Activated T-helper 2 cell treated with anti-CD3 and anti-CD28 coated beads, Interferon-gamma antibody, Interleukin-2, Interleukin-4, amounts not matched to agents 10 μg/mL and 5 μg/mL and 100 μg/mL, durations not matched to agents 14 hours and 24 hours and 36 hours (primary cell): ENCODE results near the gene COP1. TPM values are rescaled to one million over a fixed set of nuclear protein-coding genes. Genes with fewer than 3 reads are reported as not detected.
A peak's percentile ranks its signal among the peaks of the same experiment; 100 is the strongest.
"Not testable (repeated sequence)": the region's sequence is repeated elsewhere in the genome, so short reads cannot be mapped to it uniquely, and the experiment has no call there.

Experiments
- DNase-seq: peaks from one replicate; pipeline ENCODE4 v3.0.0; 2021; ENCODE audit warnings: low spot score
- H3K27ac Mint-ChIP-seq: one replicate; pipeline ENCODE4 v1.8.0; 2021; ENCODE audit warnings: mixed read lengths
- H3K27me3 Mint-ChIP-seq: one replicate; pipeline ENCODE4 v1.8.0; 2021; ENCODE audit warnings: low read depth, mixed read lengths
- H3K36me3 Mint-ChIP-seq: one replicate; pipeline ENCODE4 v1.8.0; 2021; ENCODE audit warnings: low read depth, mixed read lengths
- H3K4me1 Mint-ChIP-seq: one replicate; pipeline ENCODE4 v1.8.0; 2021; ENCODE audit warnings: low read depth, mixed read lengths
- H3K4me3 Mint-ChIP-seq: one replicate; pipeline ENCODE4 v1.8.0; 2021; ENCODE audit warnings: low read depth, mild to moderate bottlenecking, moderate library complexity, mixed read lengths
- H3K9me3 Mint-ChIP-seq: one replicate; pipeline ENCODE4 v1.8.0; 2021; ENCODE audit warnings: mixed read lengths
- intact Hi-C: fragments of 100-400 bp; cut with micrococcal nuclease; formaldehyde crosslinking; loops from one replicate; pipeline ENCODE4 v1.15.1; 2023
- total RNA-seq: library from RNA; stranded (reverse); gene quantifications from 2 replicates; pipeline ENCODE4 v1.2.3, GENCODE V29; 2022

Gene COP1
- total RNA-seq = 47.5 and 52.9 TPM in 2 replicates

DNA sequence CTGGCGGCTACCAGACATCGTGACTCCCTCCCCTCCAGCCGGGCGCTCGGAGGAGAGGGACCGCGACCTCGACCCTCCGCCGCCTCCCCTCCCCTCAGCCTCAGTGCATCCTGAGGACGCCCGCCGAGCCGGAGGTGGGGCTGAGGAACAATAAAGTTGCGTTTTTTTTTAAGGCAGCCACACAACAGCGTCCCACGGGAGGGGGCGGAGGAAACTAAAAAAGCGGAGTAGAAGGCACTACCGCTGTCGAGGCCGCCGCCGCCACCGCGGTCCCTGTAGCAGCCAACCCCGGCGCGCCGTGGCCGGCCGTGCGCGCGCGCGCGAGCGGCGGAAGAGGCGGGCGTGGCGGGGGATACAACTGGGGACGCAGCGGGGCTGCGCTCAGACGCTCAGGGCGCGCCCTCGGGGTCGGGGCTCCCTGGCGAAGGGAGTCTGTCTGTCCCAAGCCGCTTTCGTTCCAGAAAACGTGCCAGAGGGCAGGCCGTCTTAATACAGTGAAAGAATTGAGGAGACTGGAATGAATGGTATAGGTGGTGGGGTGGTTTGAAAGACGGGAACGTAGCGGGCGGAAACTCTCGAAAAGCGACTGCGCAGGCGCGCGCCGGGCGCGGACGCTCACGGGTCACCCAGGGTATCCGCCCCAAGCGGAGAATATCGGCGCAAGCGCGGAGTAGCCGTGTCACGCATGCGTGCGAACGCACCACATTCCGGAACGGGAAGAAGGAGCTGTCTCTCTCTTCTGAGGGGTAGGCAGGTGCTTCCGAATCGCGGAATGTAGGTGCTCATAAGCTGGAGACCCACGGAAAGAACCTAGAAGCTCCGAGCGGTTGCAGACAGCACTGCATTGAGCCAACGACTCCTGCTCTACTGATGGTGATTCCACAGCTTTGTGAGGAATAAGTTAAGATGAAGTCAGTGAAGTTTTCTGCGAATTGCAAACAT is at the start of gene COP1:
Gene COP1, minus strand, starts transcription at position 326 of the 942 bp plus-strand sequence. Its CDS starts 308 bp downstream, at position 18.
- Mint-ChIP-seq H3K27ac (peak within 1 kb of the TSS; percentile 100), H3K4me1 (peaks cover 21% of the 10 kb centered on the region), H3K27me3 (no peaks in the 10 kb centered on the region), H3K9me3 (no peaks in the 10 kb centered on the region), H3K4me3 (peak within 1 kb of the TSS; percentile 99), H3K36me3 (peaks cover 20% of the 10 kb centered on the region)
- peak; percentile 94 for DNase-seq
- intact Hi-C loops = no loop called here

- Mint-ChIP-seq H3K4me3 (no peak overlapping the region), H3K36me3 (no peaks in the 10 kb centered on the region), H3K27me3 (no peaks in the 10 kb centered on the region), H3K4me1 (no peaks in the 10 kb centered on the region), H3K9me3 (no peaks in the 10 kb centered on the region), H3K27ac (no peak overlapping the region)
- DNase-seq = no peak
- intact Hi-C loops = no loop called here
These were observed 45.1 kb upstream of the COP1 start for GRCh38 chr1:176252191-176252590.

DNA sequence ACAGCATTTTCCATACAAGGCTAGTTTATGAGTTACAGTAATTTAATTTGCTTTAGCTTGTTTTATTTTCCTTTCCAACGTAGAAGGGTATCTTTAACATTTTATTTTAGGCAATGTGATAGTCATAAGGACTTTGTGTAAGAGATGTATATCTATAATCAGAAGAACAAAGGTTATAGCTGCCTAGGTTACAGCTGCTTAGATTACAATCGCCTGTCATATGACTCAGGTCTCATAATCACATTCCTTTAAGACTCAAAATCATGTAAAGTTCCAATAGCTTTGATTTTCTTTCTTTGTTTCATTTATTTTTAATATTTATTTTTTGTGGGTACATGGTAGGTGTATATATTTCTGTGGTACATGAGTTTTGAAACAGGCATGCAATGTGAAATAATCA is 37.8 kb upstream of the COP1 start:
- intact Hi-C loops = no loop called here
- H3K4me3 Mint-ChIP-seq = no peak overlapping the region
- H3K9me3 Mint-ChIP-seq = no peaks in the 10 kb centered on the region
- no peaks in the 10 kb centered on the region for H3K27me3 Mint-ChIP-seq
- no peaks in the 10 kb centered on the region for H3K36me3 Mint-ChIP-seq
- no peak for DNase-seq
- no peak overlapping the region for H3K27ac Mint-ChIP-seq
- peaks cover 2% of the 10 kb centered on the region for H3K4me1 Mint-ChIP-seq

DNA sequence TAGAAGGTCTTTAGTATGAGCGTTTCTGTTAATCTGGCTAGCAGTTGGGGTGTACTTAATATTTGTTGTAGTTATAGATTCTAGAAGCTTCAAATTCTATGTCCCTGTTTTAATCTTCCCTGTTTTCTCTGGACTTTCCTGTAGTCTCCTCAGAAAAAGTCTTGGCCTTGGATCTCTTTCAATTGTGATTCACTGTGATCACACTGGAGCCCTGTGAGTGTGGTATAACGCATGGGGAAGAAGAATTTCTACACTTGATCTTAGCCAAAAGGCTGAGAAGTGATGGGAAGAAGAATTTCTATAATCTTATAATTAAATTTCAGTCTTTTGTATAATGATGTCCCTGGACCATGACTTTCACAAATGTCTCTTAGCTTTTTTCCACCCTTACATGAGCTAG is 36.7 kb upstream of the COP1 start:
- H3K9me3 Mint-ChIP-seq = no peaks in the 10 kb centered on the region
- intact Hi-C loops = no loop called here
- peaks cover 2% of the 10 kb centered on the region for H3K4me1 Mint-ChIP-seq
- H3K27ac Mint-ChIP-seq = no peak overlapping the region
- DNase-seq = no peak
- no peak overlapping the region for H3K4me3 Mint-ChIP-seq
- no peaks in the 10 kb centered on the region for H3K36me3 Mint-ChIP-seq
- no peaks in the 10 kb centered on the region for H3K27me3 Mint-ChIP-seq

DNA sequence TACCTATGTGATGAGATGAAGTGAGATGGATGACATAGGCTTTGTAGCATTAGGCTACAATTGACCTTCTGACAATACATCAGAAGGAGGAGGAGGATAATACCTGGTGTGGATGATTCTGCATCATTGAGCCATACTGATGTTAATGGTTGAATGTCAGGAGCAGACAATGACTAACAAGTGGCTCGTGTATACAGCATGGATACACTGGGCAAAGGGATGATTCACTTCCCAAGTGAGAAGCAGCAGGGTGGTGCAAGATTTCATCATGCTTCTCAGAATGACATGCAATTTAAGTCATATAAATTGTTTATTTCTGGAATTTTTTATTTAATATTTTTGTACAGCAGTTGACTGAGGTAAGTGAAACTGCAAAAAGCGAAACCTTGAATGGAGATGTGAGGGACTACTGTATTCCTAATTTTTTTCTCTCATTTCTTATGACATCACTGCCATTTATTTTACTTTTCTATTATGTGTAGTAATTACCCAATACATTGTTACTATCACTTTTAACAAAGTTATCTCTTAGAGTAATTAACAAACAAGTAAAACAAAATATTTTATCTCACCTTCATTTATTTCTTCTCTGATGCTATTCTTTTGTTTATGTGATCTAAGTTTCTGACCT is 34.4 kb upstream of the COP1 start:
- no peaks in the 10 kb centered on the region for H3K9me3 Mint-ChIP-seq
- H3K27ac Mint-ChIP-seq = no peak overlapping the region
- no peaks in the 10 kb centered on the region for H3K27me3 Mint-ChIP-seq
- DNase-seq = no peak
- no peak overlapping the region for H3K4me3 Mint-ChIP-seq
- H3K4me1 Mint-ChIP-seq = peaks cover 2% of the 10 kb centered on the region
- no peaks in the 10 kb centered on the region for H3K36me3 Mint-ChIP-seq
- intact Hi-C loops = no loop called here

DNA sequence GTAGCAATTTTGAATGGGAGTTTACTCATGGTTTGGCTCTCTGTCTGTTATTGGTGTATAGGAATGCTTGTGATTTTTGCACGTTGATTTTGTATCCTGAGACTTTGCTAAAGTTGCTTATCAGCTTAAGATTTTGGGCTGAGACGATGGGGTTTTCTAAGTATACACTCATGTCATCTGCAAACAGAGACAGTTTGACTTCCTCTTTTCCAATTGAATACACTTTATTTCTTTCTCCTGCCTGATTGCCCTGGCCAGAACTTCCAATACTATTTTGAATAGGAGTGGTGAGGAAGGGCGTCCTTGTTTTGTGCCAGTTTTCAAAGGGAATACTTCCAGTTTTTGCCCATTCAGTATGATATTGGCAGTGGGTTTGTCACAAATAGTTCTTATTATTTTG is 26.6 kb upstream of the COP1 start:
- H3K4me3 Mint-ChIP-seq, H3K4me1 Mint-ChIP-seq, H3K9me3 Mint-ChIP-seq, DNase-seq, intact Hi-C loops, H3K27ac Mint-ChIP-seq, H3K27me3 Mint-ChIP-seq, H3K36me3 Mint-ChIP-seq: not testable (repeated sequence)

- no peaks in the 10 kb centered on the region for H3K36me3 Mint-ChIP-seq
- H3K27ac Mint-ChIP-seq = no peak overlapping the region
- no peak overlapping the region for H3K4me3 Mint-ChIP-seq
- no peak for DNase-seq
- no peaks in the 10 kb centered on the region for H3K27me3 Mint-ChIP-seq
- intact Hi-C loops = no loop called here
- no peaks in the 10 kb centered on the region for H3K9me3 Mint-ChIP-seq
- no peaks in the 10 kb centered on the region for H3K4me1 Mint-ChIP-seq
These were observed 20.5 kb upstream of the COP1 start for GRCh38 chr1:176227579-176227978.

- Mint-ChIP-seq H3K27ac (no peak overlapping the region), H3K9me3 (no peaks in the 10 kb centered on the region), H3K27me3 (no peaks in the 10 kb centered on the region), H3K4me3 (no peak overlapping the region), H3K4me1 (no peaks in the 10 kb centered on the region), H3K36me3 (no peaks in the 10 kb centered on the region)
- intact Hi-C loops = no loop called here
- DNase-seq = no peak
These were observed 18.8 kb upstream of the COP1 start for GRCh38 chr1:176225911-176226310.

GRCh38 chr1:176225479-176225875 is 18.4 kb upstream of the COP1 start:
- intact Hi-C loops = no loop called here
- no peak for DNase-seq
- H3K9me3 Mint-ChIP-seq = no peaks in the 10 kb centered on the region
- no peaks in the 10 kb centered on the region for H3K36me3 Mint-ChIP-seq
- no peak overlapping the region for H3K4me3 Mint-ChIP-seq
- no peaks in the 10 kb centered on the region for H3K27me3 Mint-ChIP-seq
- no peaks in the 10 kb centered on the region for H3K4me1 Mint-ChIP-seq
- no peak overlapping the region for H3K27ac Mint-ChIP-seq

DNA sequence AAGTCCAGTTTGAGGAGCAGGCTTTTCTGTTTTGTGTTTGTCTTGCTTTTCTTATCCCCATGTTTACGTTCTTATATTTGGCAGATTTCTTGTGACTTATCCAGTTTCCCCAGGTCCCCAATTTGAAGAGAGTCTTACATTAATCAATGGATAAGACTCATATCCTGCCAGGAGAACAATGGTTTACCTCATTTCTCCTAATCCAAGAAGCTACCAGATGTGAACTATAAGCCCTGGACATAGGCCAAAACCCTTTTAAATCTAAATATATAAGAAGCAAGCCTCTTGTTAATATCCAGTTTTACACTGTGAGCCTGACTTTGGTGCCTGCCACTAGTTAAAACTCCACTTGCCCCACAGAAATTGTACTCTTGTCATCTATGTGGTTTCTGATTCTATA is 15.1 kb upstream of the COP1 start:
- Mint-ChIP-seq H3K36me3 (no peaks in the 10 kb centered on the region), H3K4me1 (no peaks in the 10 kb centered on the region), H3K27me3 (peaks cover 3% of the 10 kb centered on the region), H3K4me3 (no peak overlapping the region), H3K9me3 (peaks cover 4% of the 10 kb centered on the region), H3K27ac (no peak overlapping the region)
- DNase-seq = no peak
- intact Hi-C loops = no loop called here

DNA sequence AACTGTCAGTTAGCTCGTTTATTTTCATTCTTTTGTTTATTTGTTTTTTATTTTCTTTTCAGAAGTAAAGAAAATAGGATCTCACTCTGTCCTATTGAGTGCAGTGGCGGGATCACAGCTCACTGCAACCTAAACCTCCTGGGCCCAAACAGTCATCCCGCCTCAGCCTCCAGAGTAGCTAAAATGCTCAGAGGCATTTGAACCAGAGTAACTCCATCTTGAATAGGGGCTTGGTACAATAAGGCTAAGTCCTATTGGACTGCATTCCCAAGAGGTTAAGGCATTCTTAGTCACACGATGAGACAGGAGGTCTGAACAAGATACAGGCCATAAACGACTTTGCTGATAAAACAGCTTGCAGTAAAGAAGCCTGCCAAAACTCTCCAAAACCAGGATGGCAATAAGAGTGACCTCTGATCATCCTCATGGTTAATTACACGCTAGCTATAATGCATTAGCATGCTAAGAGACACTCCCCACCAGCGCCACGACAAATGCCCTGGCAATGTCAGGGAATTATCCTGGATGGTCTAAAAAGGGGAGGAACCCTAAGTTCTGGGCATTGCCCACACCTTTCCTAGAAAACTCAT is 13.1 kb upstream of the COP1 start:
- Mint-ChIP-seq H3K27me3 (peaks cover 9% of the 10 kb centered on the region), H3K9me3 (peaks cover 4% of the 10 kb centered on the region), H3K4me3 (no peak overlapping the region), H3K27ac (no peak overlapping the region), H3K36me3 (no peaks in the 10 kb centered on the region), H3K4me1 (no peaks in the 10 kb centered on the region)
- intact Hi-C loops = no loop called here
- no peak for DNase-seq

DNA sequence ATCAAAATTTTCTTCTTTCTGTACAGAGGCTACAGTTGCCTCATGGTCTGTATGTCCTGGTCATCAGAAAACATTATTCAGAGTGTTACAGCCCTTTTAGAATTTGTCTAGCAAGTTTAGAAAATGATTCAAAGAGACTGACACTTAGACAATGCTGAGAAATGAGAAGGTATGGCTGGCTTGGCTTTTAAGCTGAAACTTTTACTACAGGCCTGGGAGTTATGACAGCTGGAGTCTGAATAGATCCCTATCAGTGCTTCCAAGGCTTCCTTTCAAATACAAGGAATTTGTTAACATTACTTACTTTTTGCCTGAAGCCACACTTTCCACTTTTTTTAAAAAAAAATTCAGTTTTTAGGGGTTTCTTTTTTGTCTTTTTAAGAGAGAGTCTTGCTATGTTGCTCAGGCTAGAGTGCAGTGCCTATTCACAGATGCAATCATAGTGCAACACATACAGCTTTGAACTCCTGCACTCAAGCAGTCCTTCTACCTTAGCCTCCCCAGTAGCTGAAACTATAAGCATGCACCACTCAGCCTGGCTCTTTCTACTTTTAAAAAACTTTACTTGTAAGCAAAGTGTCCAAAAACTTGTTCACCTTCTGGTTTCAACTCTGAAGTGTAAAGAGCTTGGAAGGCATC is 10.5 kb upstream of the COP1 start:
- Mint-ChIP-seq H3K27ac (no peak overlapping the region), H3K4me3 (no peak overlapping the region), H3K9me3 (peaks cover 4% of the 10 kb centered on the region), H3K36me3 (no peaks in the 10 kb centered on the region), H3K4me1 (no peaks in the 10 kb centered on the region), H3K27me3 (peaks cover 14% of the 10 kb centered on the region)
- DNase-seq = no peak
- intact Hi-C loops = no loop called here

DNA sequence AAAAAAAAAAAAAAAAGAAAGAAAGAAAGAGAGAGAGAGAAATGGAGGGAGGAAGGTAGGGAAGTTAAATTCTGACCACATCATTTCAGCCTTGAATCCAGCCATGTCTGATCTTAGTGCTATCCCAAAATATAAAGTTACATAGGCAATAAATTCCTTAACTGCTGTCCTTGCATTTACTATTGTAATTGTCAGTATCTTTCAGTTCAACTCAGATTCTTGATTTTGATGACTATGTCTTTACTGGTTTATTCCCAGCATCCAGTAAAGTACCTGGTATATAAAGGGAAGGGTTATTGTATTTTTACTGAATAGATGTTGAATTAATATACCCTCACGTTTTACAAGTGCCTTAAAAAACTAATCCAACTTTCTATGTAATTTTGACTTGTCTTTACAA is 8.9 kb upstream of the COP1 start:
- intact Hi-C loops = no loop called here
- Mint-ChIP-seq H3K27me3 (peaks cover 14% of the 10 kb centered on the region), H3K27ac (no peak overlapping the region), H3K36me3 (no peaks in the 10 kb centered on the region), H3K4me1 (no peaks in the 10 kb centered on the region), H3K9me3 (peaks cover 4% of the 10 kb centered on the region), H3K4me3 (no peak overlapping the region)
- DNase-seq = no peak
